H1 (cell line): Measurements from ENCODE around the gene TUBGCP3.

ENCODE experiments used
- BRCA1 ChIP-seq: IDR thresholded peaks from 2 replicates; pipeline ENCODE4 v1.6.1; 2012; ENCODE audit warnings: low read depth, low read length, improper control_type of control experiment
- CTCF ChIP-seq, 3 experiments: IDR thresholded peaks; 1 replicate in 2 of 3; 2 replicates in 1 of 3; pipeline versions ENCODE4 v1.5.1 to v1.6.1; 2011; ENCODE audit warnings: low read length in 3 of 3, mild to moderate bottlenecking in 3 of 3, inconsistent platforms in 2 of 3, low read depth in 1 of 3, moderate library complexity in 1 of 3; ENCODE audit not compliant: insufficient read depth in 1 of 3; ENCODE audit errors: control extremely low read depth in 1 of 3
- EP300 ChIP-seq, 2 experiments: IDR thresholded peaks; 1 replicate in 1 of 2; 2 replicates in 1 of 2; pipeline ENCODE4 v1.6.1; 2011 to 2012; ENCODE audit warnings: low read depth in 2 of 2, low read length in 2 of 2, mild to moderate bottlenecking in 2 of 2, borderline replicate concordance in 1 of 2, inconsistent platforms in 1 of 2, moderate library complexity in 1 of 2
- GABPA ChIP-seq: IDR thresholded peaks from 2 replicates; pipeline ENCODE4 v1.6.1; 2011; ENCODE audit warnings: mild to moderate bottlenecking, low read length, moderate library complexity, borderline replicate concordance; ENCODE audit not compliant: insufficient read depth
- KDM5A ChIP-seq: fragments of 200-600 bp; IDR thresholded peaks from 2 replicates; pipeline ENCODE4 v1.7.1; 2012; ENCODE audit warnings: mild to moderate bottlenecking, low read length, inconsistent platforms, mixed read lengths
- TBP ChIP-seq: IDR thresholded peaks from 2 replicates; pipeline ENCODE4 v1.6.1; 2011; ENCODE audit warnings: low read depth, low read length, improper control_type of control experiment
- YY1 ChIP-seq: IDR thresholded peaks from 2 replicates; pipeline ENCODE4 v1.6.1; 2011; ENCODE audit warnings: low read depth, mild to moderate bottlenecking, low read length

- no peak for TF ChIP-seq BRCA1
- TF ChIP-seq CTCF (IDR thresholded peaks at IDR 0.05; ENCODE audit: control extremely low read depth in 1 of 3, insufficient read depth in 1 of 3, low read depth in 1 of 3, low read length in 3 of 3) = no peak
- no peak for TF ChIP-seq GABPA
- no peak for TF ChIP-seq KDM5A
- TF ChIP-seq EP300 (IDR thresholded peaks at IDR 0.05; ENCODE audit: borderline replicate concordance in 1 of 2, low read depth in 2 of 2, low read length in 2 of 2) = no peak
- TF ChIP-seq YY1 = no peak
- TF ChIP-seq TBP = no peak
These were observed 110.8 kb downstream of the TUBGCP3 start for GRCh38 chr13:112477070-112477619.
